Left ventricle myocardium inferior (tissue), 1 donor: ENCODE results near the gene ADGRG7. TPM values are rescaled to one million over a fixed set of nuclear protein-coding genes. Genes with fewer than 3 reads are reported as not detected.

Experiments
- DNase-seq: peaks from one replicate; pipeline ENCODE4 v3.0.0-alpha.2; 2020
- H3K27ac ChIP-seq: fragments of 200-600 bp; replicated peaks from 2 replicates; pipeline ENCODE4 v1.8.0; 2021
- H3K27me3 ChIP-seq: fragments of 200-600 bp; 2 replicates; pipeline ENCODE4 v1.8.0; 2021; ENCODE audit warnings: low read depth
- H3K36me3 ChIP-seq: fragments of 200-600 bp; 2 replicates; pipeline ENCODE4 v1.8.0; 2021
- H3K4me1 ChIP-seq: fragments of 200-600 bp; 2 replicates; pipeline ENCODE4 v1.8.0; 2021
- H3K4me3 ChIP-seq: fragments of 200-600 bp; 2 replicates; pipeline ENCODE4 v1.8.0; 2021; ENCODE audit warnings: mild to moderate bottlenecking, moderate library complexity
- H3K9me3 ChIP-seq: fragments of 200-600 bp; replicated peaks from 2 replicates; pipeline ENCODE4 v1.8.0; 2021
- intact Hi-C: fragments of 100-400 bp; cut with micrococcal nuclease; formaldehyde crosslinking; loops from one replicate; pipeline ENCODE4 v1.11.0; 2022
- total RNA-seq: library from RNA; stranded (reverse); fragmentation: NEBNext Ultra II Directional; extraction: Animal tissue kit (Norgen Biotek cat#: 25700); gene quantifications from one replicate; pipeline ENCODE4 v1.2.1, GENCODE V29; 2021
- TF ChIP-seq, protein P1 (sequence below): fragments of 200-600 bp; IDR thresholded peaks from 2 replicates; pipeline ENCODE4 v1.8.0; 2021; ENCODE audit warnings: antibody characterized with exemption, mild to moderate bottlenecking, borderline replicate concordance
- donor health status: DM: no; HTN: yes; CAD: no; lungs with severe emphysema.

ADGRG7 gene
- total RNA-seq, 1 donor from 2014 or later, result not detected

DNA sequence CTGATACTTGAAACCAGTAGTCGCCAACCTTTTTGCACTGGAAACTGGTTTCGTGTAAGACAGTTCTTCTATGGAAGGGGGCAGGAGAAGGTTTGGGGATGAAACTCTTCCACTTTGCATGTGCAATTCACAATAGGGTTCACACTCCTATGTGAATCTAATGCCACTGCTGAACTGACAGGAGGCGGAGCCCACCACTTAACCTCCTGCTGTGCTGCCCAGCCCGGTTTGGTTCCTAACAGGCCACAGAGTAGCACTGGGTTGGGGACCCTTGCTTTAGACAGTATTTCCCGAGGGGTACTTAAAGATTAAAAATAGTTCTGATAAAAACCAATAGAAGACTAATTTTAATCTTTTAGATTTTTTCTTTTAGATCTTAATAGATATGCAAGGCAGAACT lies 111.0 kb downstream of the ADGRG7 start:
- TF ChIP-seq, protein P1, sequence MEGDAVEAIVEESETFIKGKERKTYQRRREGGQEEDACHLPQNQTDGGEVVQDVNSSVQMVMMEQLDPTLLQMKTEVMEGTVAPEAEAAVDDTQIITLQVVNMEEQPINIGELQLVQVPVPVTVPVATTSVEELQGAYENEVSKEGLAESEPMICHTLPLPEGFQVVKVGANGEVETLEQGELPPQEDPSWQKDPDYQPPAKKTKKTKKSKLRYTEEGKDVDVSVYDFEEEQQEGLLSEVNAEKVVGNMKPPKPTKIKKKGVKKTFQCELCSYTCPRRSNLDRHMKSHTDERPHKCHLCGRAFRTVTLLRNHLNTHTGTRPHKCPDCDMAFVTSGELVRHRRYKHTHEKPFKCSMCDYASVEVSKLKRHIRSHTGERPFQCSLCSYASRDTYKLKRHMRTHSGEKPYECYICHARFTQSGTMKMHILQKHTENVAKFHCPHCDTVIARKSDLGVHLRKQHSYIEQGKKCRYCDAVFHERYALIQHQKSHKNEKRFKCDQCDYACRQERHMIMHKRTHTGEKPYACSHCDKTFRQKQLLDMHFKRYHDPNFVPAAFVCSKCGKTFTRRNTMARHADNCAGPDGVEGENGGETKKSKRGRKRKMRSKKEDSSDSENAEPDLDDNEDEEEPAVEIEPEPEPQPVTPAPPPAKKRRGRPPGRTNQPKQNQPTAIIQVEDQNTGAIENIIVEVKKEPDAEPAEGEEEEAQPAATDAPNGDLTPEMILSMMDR, result no peak
- no peak overlapping the region for H3K4me3 ChIP-seq
- H3K27ac ChIP-seq, result no peak overlapping the region
- no peak for DNase-seq
- H3K4me1 ChIP-seq, result peaks cover 46% of the 10 kb centered on the region
- no peaks in the 10 kb centered on the region for H3K9me3 ChIP-seq
- intact Hi-C loops, result no loop called here
- no peaks in the 10 kb centered on the region for H3K27me3 ChIP-seq
- peaks cover 67% of the 10 kb centered on the region for H3K36me3 ChIP-seq

DNA sequence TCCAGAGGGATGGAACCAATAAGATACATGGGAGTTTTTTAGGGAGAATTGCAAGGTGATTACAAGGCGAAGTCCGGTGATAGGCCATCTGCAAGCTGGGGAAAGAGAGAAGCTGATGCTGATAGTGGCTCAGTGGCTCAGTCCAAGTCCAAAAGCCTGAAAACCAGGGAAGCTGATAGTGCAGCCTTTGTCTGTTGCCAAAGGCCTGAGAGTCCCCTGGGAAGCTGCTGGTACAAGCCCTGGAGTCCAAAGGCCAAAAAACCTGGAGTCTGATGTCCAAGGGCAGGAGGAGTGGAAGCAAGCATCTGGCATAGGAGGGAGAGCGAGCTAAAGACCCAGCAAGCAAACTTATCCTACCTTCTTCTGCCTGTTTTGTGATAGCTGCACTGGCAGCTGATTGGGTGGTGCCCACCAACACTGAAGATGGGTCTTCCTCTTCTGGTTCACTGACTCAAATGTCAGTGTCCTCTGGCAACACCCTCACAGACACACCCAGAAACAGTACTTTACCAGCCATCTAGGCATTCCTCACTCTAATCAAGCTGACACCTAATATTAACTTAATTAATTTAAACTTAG lies 116.6 kb downstream of the ADGRG7 start:
- Histone ChIP-seq H3K4me3 (no peak overlapping the region), H3K27me3 (no peaks in the 10 kb centered on the region), H3K4me1 (peaks cover 43% of the 10 kb centered on the region), H3K36me3 (peaks cover 54% of the 10 kb centered on the region), H3K9me3 (no peaks in the 10 kb centered on the region), H3K27ac (no peak overlapping the region)
- no peak for DNase-seq
- TF ChIP-seq, protein P1, result no peak
- intact Hi-C loops, result no loop called here

DNA sequence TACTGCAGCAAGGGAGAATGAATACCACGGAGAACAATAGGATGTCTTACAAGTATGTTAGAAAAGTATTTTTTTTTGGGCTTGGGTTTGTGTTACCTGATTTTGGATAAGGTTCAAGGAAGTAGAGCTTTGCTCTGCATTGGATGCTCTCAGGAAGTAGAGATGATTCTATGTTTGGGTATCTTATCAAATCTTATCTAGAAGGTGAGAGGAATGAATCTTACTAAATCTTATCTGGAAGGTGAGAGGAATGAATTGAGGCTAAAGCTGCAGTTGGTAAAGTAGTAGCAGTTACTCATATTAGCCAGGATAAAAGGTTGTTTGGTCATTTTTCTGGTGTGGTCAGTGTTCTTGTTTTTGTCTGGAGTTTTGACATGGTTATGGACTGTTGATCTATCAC lies 117.3 kb downstream of the ADGRG7 start:
- H3K36me3 ChIP-seq, result peaks cover 53% of the 10 kb centered on the region

DNA sequence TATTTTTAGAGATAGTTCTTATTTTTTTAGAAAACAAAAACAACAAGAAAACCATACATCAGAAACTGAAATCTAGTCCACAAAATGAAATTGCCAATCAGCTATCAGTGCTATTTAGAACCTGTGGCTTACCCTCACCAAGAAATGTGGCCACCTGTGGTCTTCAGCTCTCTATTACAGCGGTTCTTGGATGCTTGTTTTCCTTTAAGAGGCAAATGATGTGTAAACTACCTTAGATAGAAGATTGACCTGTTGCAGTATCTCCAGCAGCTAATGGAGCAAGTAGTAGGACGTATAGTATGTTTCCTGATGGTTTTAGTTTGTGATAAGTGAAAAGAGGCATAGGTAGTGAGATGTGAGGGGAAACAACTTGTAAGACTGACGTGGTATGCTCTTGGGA lies 121.1 kb downstream of the ADGRG7 start:
- no peak for DNase-seq
- H3K27me3 ChIP-seq, result no peaks in the 10 kb centered on the region
- no peaks in the 10 kb centered on the region for H3K9me3 ChIP-seq
- H3K36me3 ChIP-seq, result peaks cover 44% of the 10 kb centered on the region
- H3K4me1 ChIP-seq, result peaks cover 70% of the 10 kb centered on the region
- TF ChIP-seq, protein P1, result no peak
- intact Hi-C loops, result no loop called here
- no peak overlapping the region for H3K4me3 ChIP-seq
- no peak overlapping the region for H3K27ac ChIP-seq

More for the DNA sequence above, 117.3 kb downstream of the ADGRG7 start:
- intact Hi-C loops, result no loop called here
- no peaks in the 10 kb centered on the region for H3K27me3 ChIP-seq
- H3K9me3 ChIP-seq, result no peaks in the 10 kb centered on the region
- H3K4me3 ChIP-seq, result no peak overlapping the region
- no peak for DNase-seq
- TF ChIP-seq, protein P1, result no peak
- no peak overlapping the region for H3K27ac ChIP-seq
- peaks cover 46% of the 10 kb centered on the region for H3K4me1 ChIP-seq

DNA sequence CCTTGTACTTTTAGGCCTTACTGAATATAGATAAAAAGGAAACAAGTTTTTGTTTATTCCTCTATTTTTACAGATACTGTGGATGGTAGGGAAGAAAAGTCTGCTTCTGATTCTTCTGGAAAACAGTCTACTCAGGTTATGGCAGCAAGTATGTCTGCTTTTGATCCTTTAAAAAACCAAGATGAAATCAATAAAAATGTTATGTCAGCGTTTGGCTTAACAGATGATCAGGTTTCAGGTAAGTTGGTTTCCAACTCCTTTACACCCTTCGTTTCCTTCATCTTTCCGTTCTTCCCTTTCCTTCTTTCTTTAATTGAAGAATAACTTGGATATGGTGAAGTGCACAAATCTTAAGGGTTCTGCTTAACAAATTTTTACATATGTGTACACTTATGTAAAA lies 123.0 kb downstream of the ADGRG7 start:
- DNase-seq, result no peak
- Histone ChIP-seq H3K9me3 (no peaks in the 10 kb centered on the region), H3K4me3 (no peak overlapping the region), H3K36me3 (peaks cover 52% of the 10 kb centered on the region), H3K27ac (no peak overlapping the region), H3K27me3 (no peaks in the 10 kb centered on the region), H3K4me1 (peaks cover 68% of the 10 kb centered on the region)
- intact Hi-C loops, result no loop called here
- TF ChIP-seq, protein P1, result no peak

DNA sequence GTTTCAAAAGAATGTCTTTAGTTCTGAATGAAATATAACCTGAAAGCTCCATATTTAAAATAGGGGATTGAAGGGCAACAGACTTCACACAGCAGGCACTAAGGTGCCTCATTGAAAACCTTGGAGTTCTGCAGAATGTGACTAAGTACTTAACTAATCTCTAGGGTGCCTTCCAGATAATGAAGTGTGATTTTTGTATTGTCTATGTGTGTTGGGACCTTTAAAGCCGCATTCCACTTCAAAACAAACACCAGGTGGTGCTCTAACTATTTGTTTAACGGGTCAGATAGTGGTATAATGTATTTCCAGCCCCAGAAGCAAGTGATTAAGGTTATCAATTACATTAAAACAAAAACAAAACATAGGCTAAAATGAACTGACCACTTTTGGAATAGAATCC lies 127.9 kb downstream of the ADGRG7 start:
- intact Hi-C loops, result no loop called here
- Histone ChIP-seq H3K4me1 (peaks cover 77% of the 10 kb centered on the region), H3K4me3 (no peak overlapping the region), H3K36me3 (peaks cover 81% of the 10 kb centered on the region), H3K9me3 (no peaks in the 10 kb centered on the region), H3K27me3 (no peaks in the 10 kb centered on the region), H3K27ac (no peak overlapping the region)
- TF ChIP-seq, protein P1, result peak; percentile 48
- DNase-seq, result no peak
